Effector memory CD4-positive, alpha-beta T cell (primary cell): Measurements from ENCODE around the gene PMIS2.

Source experiments
- DNase-seq, 3 donors: peaks; one replicate each; pipeline ENCODE4 v3.0.0-alpha.2; 2020
- H3K27ac ChIP-seq: 2 replicates; pipeline ENCODE4 v1.7.0; 2013; ENCODE audit warnings: mild to moderate bottlenecking, low read length, moderate library complexity; ENCODE audit not compliant: insufficient read depth, poor library complexity, severe bottlenecking
- H3K27me3 ChIP-seq: replicated peaks from 2 replicates; pipeline ENCODE4 v1.7.0; 2013; ENCODE audit warnings: mild to moderate bottlenecking, low read length; ENCODE audit not compliant: insufficient read depth, control insufficient read depth, poor library complexity, severe bottlenecking
- H3K36me3 ChIP-seq: 2 replicates; pipeline ENCODE4 v1.7.0; 2013; ENCODE audit warnings: mild to moderate bottlenecking, low read length, moderate library complexity; ENCODE audit not compliant: control insufficient read depth, insufficient read depth
- H3K4me1 ChIP-seq: 2 replicates; pipeline ENCODE4 v1.7.0; 2013; ENCODE audit warnings: low read length, mild to moderate bottlenecking; ENCODE audit not compliant: control insufficient read depth, insufficient read depth, poor library complexity, severe bottlenecking
- H3K4me3 ChIP-seq: 2 replicates; pipeline ENCODE4 v1.7.0; 2013; ENCODE audit warnings: low read length, low read depth, mild to moderate bottlenecking; ENCODE audit not compliant: insufficient read depth, poor library complexity, severe bottlenecking
- H3K9me3 ChIP-seq: 2 replicates; pipeline ENCODE4 v1.7.0; 2013; ENCODE audit warnings: mild to moderate bottlenecking, low read length, moderate library complexity; ENCODE audit not compliant: control insufficient read depth
- total RNA-seq, 3 donors: gene quantifications; one replicate each; lab custom pipeline; 2026; lab: John Stamatoyannopoulos, UW

The PMIS2 gene
- total RNA-seq: 0 reads per million in 3 donors

DNA sequence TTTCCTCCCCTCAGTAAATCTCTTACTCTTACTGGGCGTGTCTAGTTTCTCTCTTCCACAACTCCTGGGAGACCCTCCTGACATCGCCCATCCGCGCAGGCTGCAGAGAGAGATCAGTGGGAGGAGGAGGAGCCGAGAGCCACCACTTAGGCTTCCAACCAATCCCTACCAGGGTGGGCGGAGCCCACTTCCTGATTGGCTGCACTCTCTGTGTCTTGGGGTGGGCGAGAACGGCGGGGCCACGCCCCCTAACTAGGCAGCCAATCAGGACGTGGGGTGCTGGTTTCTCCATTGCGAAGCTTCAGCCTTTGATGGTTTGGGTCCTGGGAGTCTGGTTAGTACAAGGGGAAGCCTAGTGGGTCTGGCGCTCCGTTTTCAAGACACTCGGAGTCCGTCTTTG is at the start of gene PMIS2:
PMIS2 (plus strand) TSS at position 326 of the 400 bp plus-strand sequence. CDS start 87 bp downstream, outside the sequence.
- Histone ChIP-seq H3K4me3 (no peak within 1 kb of the TSS), H3K4me1 (no peaks in the 10 kb centered on the region), H3K9me3 (no peaks in the 10 kb centered on the region), H3K36me3 (no peaks in the 10 kb centered on the region), H3K27ac (no peak within 1 kb of the TSS), H3K27me3 (no peaks in the 10 kb centered on the region)
- DNase-seq: no peak

DNA sequence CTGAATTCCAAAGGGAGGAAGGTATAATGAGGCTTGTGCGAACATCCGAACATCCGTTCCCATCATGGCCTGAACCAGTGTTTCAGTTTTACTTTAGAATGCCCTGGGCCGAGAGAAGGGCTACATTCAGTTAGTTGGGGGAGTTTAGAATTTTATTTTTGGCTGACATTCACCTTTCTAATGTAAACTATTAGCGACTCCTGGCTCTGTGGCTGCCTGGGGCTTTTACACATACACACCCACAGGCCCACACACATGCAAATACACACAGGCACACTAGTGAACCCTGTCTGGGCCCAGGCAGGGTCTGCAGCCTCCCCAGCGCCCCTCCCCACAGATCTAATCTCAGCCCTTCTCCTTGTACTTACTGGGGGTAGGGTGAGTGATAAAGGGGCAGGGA is 46.7 kb upstream of the PMIS2 start:
- Histone ChIP-seq H3K27ac (no peak overlapping the region), H3K27me3 (no peaks in the 10 kb centered on the region), H3K9me3 (no peaks in the 10 kb centered on the region), H3K4me3 (no peak overlapping the region), H3K4me1 (no peaks in the 10 kb centered on the region), H3K36me3 (no peaks in the 10 kb centered on the region)
- no peak for DNase-seq

DNA sequence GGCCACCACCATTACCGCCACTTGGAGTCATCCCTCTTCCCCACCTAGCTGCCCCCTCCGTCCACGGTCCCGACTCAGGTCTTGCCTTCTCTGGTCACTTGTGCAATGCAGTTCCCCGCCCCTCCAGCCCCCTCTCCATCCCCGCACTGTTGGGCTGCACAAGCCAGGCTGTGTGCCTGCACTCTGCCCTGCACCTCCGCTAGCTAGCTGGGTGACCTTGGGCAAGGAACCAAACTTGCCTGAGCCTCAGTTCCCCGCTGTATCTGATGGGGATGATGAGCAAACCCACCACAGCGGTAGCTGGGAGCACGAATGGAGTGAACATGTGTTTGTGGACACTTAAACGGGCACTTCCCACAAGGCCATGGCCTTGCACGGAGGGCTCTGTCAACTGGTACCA is 46.1 kb upstream of the PMIS2 start:
- Histone ChIP-seq H3K27me3 (no peaks in the 10 kb centered on the region), H3K36me3 (no peaks in the 10 kb centered on the region), H3K27ac (no peak overlapping the region), H3K4me1 (peaks cover 4% of the 10 kb centered on the region), H3K9me3 (no peaks in the 10 kb centered on the region), H3K4me3 (no peak overlapping the region)
- no peak for DNase-seq

DNA sequence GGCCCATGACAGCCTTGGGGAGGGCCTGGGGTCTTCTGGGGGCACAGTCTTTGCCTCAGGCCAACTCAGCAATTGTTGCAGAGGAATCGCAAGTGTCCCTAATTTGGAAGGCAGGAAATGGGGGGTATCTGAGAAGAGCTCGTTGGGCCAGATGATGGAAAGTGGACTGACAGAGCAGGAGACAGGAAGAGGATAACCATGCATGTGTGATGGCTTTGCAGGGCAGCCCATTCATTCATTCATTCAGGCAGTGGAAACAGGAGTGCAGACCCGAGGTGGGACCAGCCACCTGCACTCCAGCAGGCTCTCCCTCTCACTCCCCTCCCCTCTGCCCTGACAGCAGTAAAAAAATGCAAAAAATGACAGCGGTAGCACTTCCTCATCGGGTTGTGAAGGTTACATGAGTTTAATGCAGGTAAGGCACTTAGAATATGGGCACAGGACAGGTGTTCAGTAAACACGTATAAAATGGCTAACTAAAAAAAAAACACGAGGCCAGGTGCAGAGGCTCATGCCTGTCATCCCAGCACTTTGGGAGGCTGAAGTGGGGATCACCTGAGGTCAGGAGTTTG is 45.5 kb upstream of the PMIS2 start:
- no peak for DNase-seq
- no peaks in the 10 kb centered on the region for H3K9me3 ChIP-seq
- H3K36me3 ChIP-seq: no peaks in the 10 kb centered on the region
- H3K27me3 ChIP-seq: no peaks in the 10 kb centered on the region
- peaks cover 9% of the 10 kb centered on the region for H3K4me1 ChIP-seq
- no peak overlapping the region for H3K4me3 ChIP-seq
- no peak overlapping the region for H3K27ac ChIP-seq

DNA sequence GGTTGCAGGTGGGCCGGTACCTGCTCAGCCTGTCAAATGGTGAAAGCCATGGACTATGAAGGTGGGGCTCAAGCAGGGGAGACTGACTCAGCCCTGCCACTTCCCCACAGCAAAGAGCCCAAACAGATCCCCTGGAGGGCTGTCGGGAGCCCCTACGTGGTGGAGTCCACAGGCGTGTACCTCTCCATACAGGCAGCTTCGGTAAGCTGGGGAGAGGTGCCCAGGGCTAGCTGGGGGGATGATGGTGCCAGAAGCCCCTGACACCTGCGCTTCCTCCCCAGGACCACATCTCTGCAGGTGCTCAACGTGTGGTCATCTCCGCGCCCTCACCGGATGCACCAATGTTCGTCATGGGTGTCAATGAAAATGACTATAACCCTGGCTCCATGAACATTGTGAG is 43.8 kb upstream of the PMIS2 start:
- Histone ChIP-seq H3K27ac (no peak overlapping the region), H3K9me3 (no peaks in the 10 kb centered on the region), H3K27me3 (no peaks in the 10 kb centered on the region), H3K4me1 (peaks cover 20% of the 10 kb centered on the region), H3K4me3 (no peak overlapping the region), H3K36me3 (no peaks in the 10 kb centered on the region)
- DNase-seq: no peak

DNA sequence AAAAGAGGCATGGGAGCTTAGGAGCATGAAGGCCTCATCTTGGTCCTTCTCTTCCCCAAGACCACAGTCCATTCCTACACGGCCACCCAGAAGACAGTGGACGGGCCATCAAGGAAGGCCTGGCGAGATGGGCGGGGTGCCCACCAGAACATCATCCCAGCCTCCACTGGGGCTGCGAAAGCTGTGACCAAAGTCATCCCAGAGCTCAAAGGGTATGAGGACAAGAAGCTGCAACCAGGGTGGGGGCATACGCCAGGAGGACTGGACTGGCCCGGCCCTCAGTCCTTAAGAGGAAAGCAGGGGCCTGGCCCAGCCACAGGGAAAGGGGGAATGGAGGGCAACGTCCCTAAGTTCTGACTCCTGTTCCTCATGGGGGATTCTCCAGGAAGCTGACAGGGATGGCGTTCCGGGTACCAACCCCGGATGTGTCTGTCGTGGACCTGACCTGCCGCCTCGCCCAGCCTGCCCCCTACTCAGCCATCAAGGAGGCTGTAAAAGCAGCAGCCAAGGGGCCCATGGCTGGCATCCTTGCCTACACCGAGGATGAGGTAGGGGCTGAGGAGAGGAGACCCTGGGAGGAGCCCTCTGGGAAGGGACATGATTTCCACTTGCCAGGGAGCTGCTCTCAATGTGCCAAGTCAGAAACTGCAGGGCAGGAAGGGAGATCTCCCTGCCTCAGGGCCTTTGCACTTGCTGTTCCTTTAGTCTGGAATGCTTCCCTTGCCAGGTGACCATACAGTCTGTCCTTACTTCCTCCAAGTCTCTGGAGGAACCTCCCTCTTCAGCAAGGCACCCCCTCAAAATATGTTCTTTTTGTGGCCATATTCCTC is 42.5 kb upstream of the PMIS2 start:
- no peak overlapping the region for H3K27ac ChIP-seq
- no peaks in the 10 kb centered on the region for H3K9me3 ChIP-seq
- no peak for DNase-seq
- H3K4me3 ChIP-seq: no peak overlapping the region
- H3K4me1 ChIP-seq: peaks cover 20% of the 10 kb centered on the region
- no peaks in the 10 kb centered on the region for H3K27me3 ChIP-seq
- H3K36me3 ChIP-seq: no peaks in the 10 kb centered on the region

DNA sequence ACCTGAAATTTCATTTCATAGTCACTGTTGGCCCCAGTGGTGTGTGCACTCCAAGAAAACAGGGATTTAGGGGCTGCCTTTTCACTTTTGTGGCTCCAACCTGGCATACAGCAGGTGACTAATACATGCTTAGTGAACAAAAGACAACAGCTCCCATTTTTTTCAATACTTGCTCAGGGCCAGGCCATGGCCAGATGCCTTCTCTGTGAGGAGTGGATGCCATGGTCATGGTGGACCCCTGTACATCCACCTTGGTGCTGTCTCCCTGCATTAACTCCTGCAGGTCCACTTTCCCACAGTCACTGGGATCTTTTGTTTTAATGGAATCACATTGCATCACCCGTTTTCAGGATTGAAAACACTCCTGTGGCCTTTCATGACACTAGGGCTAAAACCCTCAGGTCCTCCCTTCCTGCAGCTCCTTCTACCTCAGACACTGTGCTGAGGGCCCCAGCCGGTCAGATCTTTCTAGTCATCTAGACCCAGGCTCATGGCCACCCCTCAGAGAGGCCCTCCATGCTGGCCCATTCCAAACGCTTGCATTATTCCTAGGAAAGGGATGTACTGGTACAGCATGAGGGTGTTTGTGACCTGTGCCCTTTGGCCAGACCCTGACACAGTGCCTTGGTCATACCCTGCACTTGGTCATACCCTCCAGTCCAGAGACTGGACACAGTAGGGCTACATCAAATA is 41.7 kb upstream of the PMIS2 start:
- Histone ChIP-seq H3K4me3 (no peak overlapping the region), H3K27me3 (no peaks in the 10 kb centered on the region), H3K27ac (no peak overlapping the region), H3K36me3 (no peaks in the 10 kb centered on the region), H3K4me1 (peaks cover 20% of the 10 kb centered on the region), H3K9me3 (no peaks in the 10 kb centered on the region)
- no peak for DNase-seq

DNA sequence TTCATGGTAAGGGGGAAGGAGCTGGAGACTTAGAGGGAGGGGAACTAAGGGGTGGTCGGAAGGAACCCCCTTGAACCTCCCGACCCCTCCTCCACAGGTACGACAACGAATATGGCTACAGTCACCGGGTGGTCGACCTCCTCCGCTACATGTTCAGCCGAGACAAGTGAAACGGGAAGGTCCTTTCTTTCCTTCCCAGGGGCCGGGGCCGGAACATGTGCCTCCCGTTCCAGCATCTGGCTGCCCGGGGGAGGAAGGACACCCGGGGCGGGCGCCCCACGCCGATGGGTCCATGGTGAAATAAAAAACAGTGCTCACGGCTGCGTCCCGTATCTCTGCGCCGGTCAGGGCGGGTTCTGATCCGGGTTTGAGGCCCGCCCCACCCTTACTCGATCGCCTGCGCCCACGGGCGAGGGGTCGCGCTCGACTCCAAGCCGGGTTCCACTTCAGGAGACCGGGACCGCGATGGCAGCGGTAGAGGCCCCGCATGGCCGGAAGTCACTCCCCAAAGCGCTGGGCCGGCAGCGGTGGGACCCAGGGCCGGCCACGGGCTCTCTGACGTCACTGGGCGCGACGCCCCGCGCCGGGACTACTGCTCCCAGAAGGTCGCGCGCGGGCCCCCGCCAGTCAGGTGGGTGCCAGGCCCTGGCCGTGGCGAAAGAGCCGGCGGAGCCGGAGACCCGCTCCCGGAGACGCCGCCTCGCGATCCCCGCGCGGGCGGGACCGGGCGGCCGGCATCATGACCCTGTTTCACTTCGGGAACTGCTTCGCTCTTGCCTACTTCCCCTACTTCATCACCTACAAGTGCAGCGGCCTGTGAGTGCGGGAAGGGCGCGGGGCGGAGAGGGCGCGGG is 40.7 kb upstream of the PMIS2 start, which contains the start of gene TMEM147:
TMEM147 (plus strand) TSS at position 626 of the 854 bp plus-strand sequence; CDS start at position 740, 114 bp downstream.
- Histone ChIP-seq H3K4me1 (peaks cover 20% of the 10 kb centered on the region), H3K4me3 (peak within 1 kb of the TSS; percentile 88)

DNA sequence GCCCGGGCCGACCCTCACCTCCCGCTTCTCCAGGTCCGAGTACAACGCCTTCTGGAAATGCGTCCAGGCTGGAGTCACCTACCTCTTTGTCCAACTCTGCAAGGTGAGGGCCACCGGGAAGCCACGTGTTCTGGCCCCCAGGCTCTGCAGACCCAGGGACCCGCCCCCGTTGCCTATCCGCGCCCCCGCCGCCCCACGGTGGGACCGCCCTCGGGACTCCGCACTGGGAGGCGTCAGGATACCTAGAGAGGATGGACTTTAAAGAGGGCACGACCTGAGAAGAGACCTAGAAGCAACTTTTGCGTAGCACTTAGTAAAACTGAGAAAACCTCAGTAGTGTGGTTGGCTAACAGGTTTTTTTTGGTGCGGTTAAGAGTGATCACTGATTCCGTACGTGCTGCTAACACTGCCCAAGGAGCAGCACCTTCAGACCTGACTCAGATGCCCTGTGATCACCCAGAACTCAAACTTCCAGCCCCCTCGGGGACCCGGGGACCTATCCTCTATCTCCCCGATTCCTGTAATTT is 40.1 kb upstream of the PMIS2 start:
- Histone ChIP-seq H3K4me1 (peaks cover 20% of the 10 kb centered on the region), H3K36me3 (no peaks in the 10 kb centered on the region), H3K9me3 (no peaks in the 10 kb centered on the region), H3K27me3 (no peaks in the 10 kb centered on the region), H3K4me3 (peak overlapping the region; percentile 88), H3K27ac (peak overlapping the region; percentile 76)
- DNase-seq: peak; percentile 21 to 32 (median 23)

More for the DNA sequence above, 40.7 kb upstream of the PMIS2 start, which contains the start of gene TMEM147:
- Histone ChIP-seq H3K27ac (peak within 1 kb of the TSS; percentile 76), H3K36me3 (no peaks in the 10 kb centered on the region), H3K9me3 (no peaks in the 10 kb centered on the region), H3K27me3 (no peaks in the 10 kb centered on the region)
- DNase-seq: peak; percentile 53 to 61 (median 57)
